ENCODE data around the gene IFT22.

DNA sequence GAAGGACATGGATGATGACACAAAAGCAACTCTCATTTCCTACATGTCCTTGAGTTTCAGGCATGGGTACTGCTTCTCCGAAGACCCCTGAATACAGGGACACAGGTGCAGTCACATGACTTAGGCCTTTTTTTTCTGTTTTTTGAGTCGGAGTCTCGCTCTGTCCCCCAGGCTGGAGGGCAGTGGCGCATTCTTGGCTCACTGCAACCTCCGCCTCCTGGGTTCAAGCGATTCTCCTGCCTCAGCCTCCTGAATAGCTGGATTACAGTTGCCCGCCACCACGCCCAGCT, 26.8 kb downstream of the IFT22 start:
- TF ChIP-seq TAF1 (IDR thresholded peaks at IDR 0.05; ENCODE audit: low read depth) (no peak), RAD21 (IDR thresholded peaks at IDR 0.05; ENCODE audit: low read depth) (no peak)
- TF ChIP-seq, protein P1, sequence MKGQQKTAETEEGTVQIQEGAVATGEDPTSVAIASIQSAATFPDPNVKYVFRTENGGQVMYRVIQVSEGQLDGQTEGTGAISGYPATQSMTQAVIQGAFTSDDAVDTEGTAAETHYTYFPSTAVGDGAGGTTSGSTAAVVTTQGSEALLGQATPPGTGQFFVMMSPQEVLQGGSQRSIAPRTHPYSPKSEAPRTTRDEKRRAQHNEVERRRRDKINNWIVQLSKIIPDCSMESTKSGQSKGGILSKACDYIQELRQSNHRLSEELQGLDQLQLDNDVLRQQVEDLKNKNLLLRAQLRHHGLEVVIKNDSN (IDR thresholded peaks at IDR 0.05), result no peak

All from Ishikawa (cell line).